ENCODE measurements around the gene SF3B4.
"Not testable (repeated sequence)": the region's sequence is repeated elsewhere in the genome, so short reads cannot be mapped to it uniquely, and the experiment has no call there.

Gene SF3B4

GRCh38 chr1:149927563-149928400, at the start of gene SF3B4:
Gene SF3B4 (minus strand): TSS chr1:149927803. CDS start chr1:149927759, 44 bp downstream.
- DNase-seq (ENCODE audit: low read depth): peak; percentile 93

- DNase-seq (ENCODE audit: low read depth): no peak
These were observed 49.7 kb upstream of the SF3B4 start for GRCh38 chr1:149977345-149977744.

GRCh38 chr1:149972547-149972946, 44.9 kb upstream of the SF3B4 start:
- no peak for DNase-seq (ENCODE audit: low read depth)

- DNase-seq (ENCODE audit: low read depth): no peak
These were observed 40.0 kb upstream of the SF3B4 start for GRCh38 chr1:149967646-149968045.

- no peak for DNase-seq (ENCODE audit: low read depth)
These were observed 39.4 kb upstream of the SF3B4 start for GRCh38 chr1:149967041-149967440.

GRCh38 chr1:149966405-149966804, 38.8 kb upstream of the SF3B4 start:
- DNase-seq (ENCODE audit: low read depth): no peak

- DNase-seq (ENCODE audit: low read depth): no peak
These were observed 37.8 kb upstream of the SF3B4 start for GRCh38 chr1:149965440-149965839.

- DNase-seq (ENCODE audit: low read depth): no peak
These were observed 35.8 kb upstream of the SF3B4 start for GRCh38 chr1:149963358-149963757.

- DNase-seq (ENCODE audit: low read depth): no peak
These were observed 35.1 kb upstream of the SF3B4 start for GRCh38 chr1:149962736-149963135.

GRCh38 chr1:149962039-149962647, 34.5 kb upstream of the SF3B4 start:
- no peak for DNase-seq (ENCODE audit: low read depth)

- DNase-seq (ENCODE audit: low read depth): not testable (repeated sequence)
These were observed 29.9 kb upstream of the SF3B4 start for GRCh38 chr1:149957548-149957947.

- DNase-seq (ENCODE audit: low read depth): no peak
These were observed 22.3 kb upstream of the SF3B4 start for GRCh38 chr1:149949911-149950310.

GRCh38 chr1:149945206-149945605, 17.6 kb upstream of the SF3B4 start:
- no peak for DNase-seq (ENCODE audit: low read depth)

GRCh38 chr1:149942885-149943284, 15.3 kb upstream of the SF3B4 start:
- no peak for DNase-seq (ENCODE audit: low read depth)

- no peak for DNase-seq (ENCODE audit: low read depth)
These were observed 14.6 kb upstream of the SF3B4 start for GRCh38 chr1:149942207-149942606.

GRCh38 chr1:149940427-149940826, 12.8 kb upstream of the SF3B4 start:
- DNase-seq (ENCODE audit: low read depth): no peak

GRCh38 chr1:149938668-149939003, 11.0 kb upstream of the SF3B4 start:
- not testable (repeated sequence) for DNase-seq (ENCODE audit: low read depth)

- no peak for DNase-seq (ENCODE audit: low read depth)
These were observed 10.2 kb upstream of the SF3B4 start for GRCh38 chr1:149937759-149938158.

- DNase-seq (ENCODE audit: low read depth): no peak
These were observed 9.5 kb upstream of the SF3B4 start for GRCh38 chr1:149936992-149937705.

GRCh38 chr1:149936170-149936991, 8.8 kb upstream of the SF3B4 start, which contains the start of gene MTMR11:
Gene MTMR11 (minus strand): TSS chr1:149936879. CDS start chr1:149936647, 232 bp downstream.
- no peak for DNase-seq (ENCODE audit: low read depth)

GRCh38 chr1:149934356-149934755, 6.8 kb upstream of the SF3B4 start:
- DNase-seq (ENCODE audit: low read depth): no peak

- no peak for DNase-seq (ENCODE audit: low read depth)
These were observed 5.6 kb upstream of the SF3B4 start for GRCh38 chr1:149933208-149933607.
